A673 (cell line): Measurements from ENCODE around the gene FBXO15. TPM values are rescaled to one million over a fixed set of nuclear protein-coding genes. Genes with fewer than 3 reads are reported as not detected.

Experiments used
- BruUV-seq: library from RNA; stranded (reverse); fragments of 400-500 nt; replicated peaks from 2 replicates; lab custom pipeline; 2021; lab: Mats Ljungman, UMichigan
- CTCF ChIA-PET: fragments of 300-600 bp; sonication (Branson Sonifier 250); formaldehyde crosslinking; loops from one replicate; lab custom pipeline; 2022; ENCODE audit warnings: antibody characterized with exemption; lab: Charles Lee
- POLR2A ChIA-PET: fragments of 300-600 bp; sonication (Branson Sonifier 250); formaldehyde crosslinking; loops from one replicate; lab custom pipeline; 2022; ENCODE audit warnings: antibody characterized with exemption; ENCODE audit not compliant: low non-redundant PET; lab: Charles Lee
- DNase-seq: peaks from one replicate; pipeline ENCODE4 v3.0.0-alpha.2; 2015; ENCODE audit warnings: low spot score
- H3K27ac ChIP-seq: fragments of 200-600 bp; sonication (generic); 2 replicates; pipeline ENCODE4 v1.5.1; 2016; ENCODE audit warnings: mixed run types, low read depth, mild to moderate bottlenecking, mixed read lengths, antibody characterized with exemption, low read length; ENCODE audit not compliant: poor library complexity, severe bottlenecking
- H3K27me3 ChIP-seq: fragments of 200-600 bp; sonication (generic); replicated peaks from 2 replicates; pipeline ENCODE4 v1.6.1; 2017; ENCODE audit warnings: mixed run types, low read depth, mild to moderate bottlenecking, mixed read lengths, antibody characterized with exemption, low read length; ENCODE audit not compliant: insufficient read depth, poor library complexity
- H3K36me3 ChIP-seq: fragments of 200-600 bp; sonication (generic); 2 replicates; pipeline ENCODE4 v1.6.1; 2016; ENCODE audit warnings: mixed run types, mild to moderate bottlenecking, mixed read lengths, antibody characterized with exemption, low read length; ENCODE audit not compliant: insufficient read depth, poor library complexity, severe bottlenecking
- H3K4me1 ChIP-seq: fragments of 200-600 bp; sonication (generic); 2 replicates; pipeline ENCODE4 v1.6.1; 2017; ENCODE audit warnings: mixed run types, mild to moderate bottlenecking, mixed read lengths, antibody characterized with exemption, low read length; ENCODE audit not compliant: insufficient read depth, poor library complexity, severe bottlenecking
- H3K4me3 ChIP-seq: fragments of 200-600 bp; sonication (generic); 2 replicates; pipeline ENCODE4 v1.5.1; 2016; ENCODE audit warnings: low read depth, mixed run types, mild to moderate bottlenecking, mixed read lengths, low read length; ENCODE audit not compliant: poor library complexity, severe bottlenecking
- H3K9me3 ChIP-seq: fragments of 200-600 bp; sonication (generic); 2 replicates; pipeline ENCODE4 v1.6.1; 2016; ENCODE audit warnings: mixed run types, low read depth, mild to moderate bottlenecking, mixed read lengths, antibody characterized with exemption, low read length; ENCODE audit not compliant: poor library complexity, severe bottlenecking
- CTCF ChIP-seq: fragments of 300-800, 200-600 bp; sonication (generic); conservative IDR thresholded peaks from 2 replicates; pipeline ENCODE4 v1.5.1; 2017; ENCODE audit warnings: low read depth, mild to moderate bottlenecking, antibody characterized with exemption, low read length, moderate library complexity, mixed read lengths
- EZH2 ChIP-seq: fragments of 200-600 bp; sonication (generic); IDR thresholded peaks from 2 replicates; pipeline ENCODE4 v1.6.1; 2017; ENCODE audit warnings: borderline replicate concordance, low read depth, mild to moderate bottlenecking, mixed read lengths, antibody characterized with exemption, low read length; ENCODE audit not compliant: poor library complexity, severe bottlenecking
- intact Hi-C: fragments of 100-400 bp; cut with micrococcal nuclease; formaldehyde crosslinking; loops from one replicate; pipeline ENCODE4 v1.10.0; 2022; ENCODE audit not compliant: unreplicated experiment
- total RNA-seq: library from RNA; stranded (reverse); gene quantifications from 2 replicates; pipeline ENCODE4 v1.2.3, GENCODE V29; 2021

The FBXO15 gene
- total RNA-seq, 1 experiment from 2014 or later, result 2.4 TPM

- TF ChIP-seq EZH2, result no peak
- no peaks in the 10 kb centered on the region for H3K36me3 ChIP-seq
- H3K27me3 ChIP-seq, result no peaks in the 10 kb centered on the region
- no peak overlapping the region for H3K4me3 ChIP-seq
- ChIA-PET POLR2A (no interaction called here), CTCF (no interaction called here)
- H3K9me3 ChIP-seq, result no peaks in the 10 kb centered on the region
- DNase-seq, result no peak
- intact Hi-C loops, result no loop called here
- no peak overlapping the region for H3K27ac ChIP-seq
- no TSS peak for BruUV-seq
- no peaks in the 10 kb centered on the region for H3K4me1 ChIP-seq
Measured at GRCh38 chr18:74128159-74128558, 19.5 kb downstream of the FBXO15 start.

- no TSS peak for BruUV-seq
- Histone ChIP-seq H3K4me1 (no peaks in the 10 kb centered on the region), H3K9me3 (no peaks in the 10 kb centered on the region), H3K36me3 (no peaks in the 10 kb centered on the region), H3K27ac (no peak overlapping the region), H3K27me3 (no peaks in the 10 kb centered on the region), H3K4me3 (no peak overlapping the region)
- TF ChIP-seq CTCF (no peak), EZH2 (no peak)
- no peak for DNase-seq
- POLR2A ChIA-PET, result no interaction called here
- CTCF ChIA-PET, result no interaction called here
- intact Hi-C loops, result no loop called here
Measured at GRCh38 chr18:74126684-74127655, 20.7 kb downstream of the FBXO15 start.

GRCh38 chr18:74124642-74125041 is 23.0 kb downstream of the FBXO15 start:
- Histone ChIP-seq H3K36me3 (no peaks in the 10 kb centered on the region), H3K4me3 (no peak overlapping the region), H3K9me3 (no peaks in the 10 kb centered on the region), H3K27ac (no peak overlapping the region), H3K27me3 (no peaks in the 10 kb centered on the region), H3K4me1 (no peaks in the 10 kb centered on the region)
- no peak for DNase-seq
- CTCF ChIA-PET, result no interaction called here
- TF ChIP-seq CTCF (no peak), EZH2 (no peak)
- intact Hi-C loops, result no loop called here
- BruUV-seq, result no TSS peak
- POLR2A ChIA-PET, result no interaction called here

GRCh38 chr18:74123200-74123599 is 24.4 kb downstream of the FBXO15 start:
- Histone ChIP-seq H3K36me3 (no peaks in the 10 kb centered on the region), H3K4me1 (no peaks in the 10 kb centered on the region), H3K4me3 (no peak overlapping the region), H3K27me3 (no peaks in the 10 kb centered on the region), H3K27ac (no peak overlapping the region), H3K9me3 (no peaks in the 10 kb centered on the region)
- POLR2A ChIA-PET, result no interaction called here
- no peak for DNase-seq
- intact Hi-C loops, result no loop called here
- no TSS peak for BruUV-seq
- CTCF ChIA-PET, result no interaction called here
- TF ChIP-seq CTCF (no peak), EZH2 (no peak)
